ENCODE results near the gene MYO9A. TPM values are rescaled to one million over a fixed set of nuclear protein-coding genes. Genes with fewer than 3 reads are reported as not detected.

MYO9A gene
- 27.5 TPM for total RNA-seq
- long read RNA-seq, partial matches to known transcripts = 0 of 3 reads
- long read RNA-seq, other reads (novel, unspliced or antisense) = 3 of 3 reads

DNA sequence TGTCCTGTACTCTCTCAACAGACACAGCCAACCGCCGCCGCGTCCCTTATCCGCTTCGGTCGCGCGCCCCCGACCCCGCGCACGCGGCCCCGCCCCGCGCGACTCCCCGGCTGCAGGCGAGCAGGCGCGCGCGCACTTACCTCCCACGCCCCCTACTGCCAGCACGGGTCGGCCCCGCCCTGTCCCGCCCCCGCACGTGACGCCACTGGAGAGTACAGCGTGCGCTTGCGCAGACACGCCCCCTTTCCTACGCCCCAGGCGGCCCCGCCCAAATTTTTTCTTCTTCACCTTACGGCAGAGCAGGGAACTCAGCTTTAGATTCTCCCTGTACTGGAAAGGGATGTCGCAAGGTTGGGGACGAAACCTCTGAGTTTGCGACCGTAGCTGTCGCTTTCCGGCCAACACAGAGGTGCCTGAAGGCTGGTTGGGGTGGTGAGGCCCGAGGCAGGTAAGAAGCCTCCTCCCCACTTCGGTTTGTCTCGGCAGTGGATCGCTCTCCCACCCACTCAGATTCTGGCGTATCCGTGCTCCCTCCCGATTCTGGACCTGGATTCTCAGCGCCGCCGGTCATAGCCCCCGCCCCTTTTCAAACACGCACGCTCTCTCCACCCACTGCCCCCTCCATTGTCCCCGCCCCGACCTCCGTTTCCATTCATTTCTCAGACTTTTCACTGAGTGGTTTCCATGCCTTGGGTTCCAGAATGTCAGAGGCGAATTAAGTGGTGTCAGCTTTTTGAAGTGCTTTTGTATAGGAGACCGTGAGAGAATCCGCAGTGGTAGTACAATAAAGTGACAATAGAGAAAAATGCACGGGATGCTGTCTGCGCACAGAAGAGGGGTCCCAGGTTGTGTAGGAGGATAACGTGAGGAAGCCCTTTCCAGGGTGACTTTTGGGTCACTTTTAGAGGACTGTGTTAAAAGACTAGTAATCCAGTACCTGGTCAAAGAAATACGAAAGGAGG lies at the start of gene MYO9A, which contains the start of gene SENP8:
MYO9A (minus strand) TSS at position 134 of the 962 bp plus-strand sequence. CDS start 71,587 bp downstream, outside the sequence.
SENP8 (plus strand) TSS at position 387 of the 962 bp plus-strand sequence. CDS start 21,221 bp downstream, outside the sequence.
- intact Hi-C loops (cut with DNase I) = loop anchor here (5.0 kb wide), 1 partner anchor 39 kb away; no protein-coding TSS in a partner anchor
- peak; percentile 92 for ATAC-seq
- peak; percentile 98 for DNase-seq (ENCODE audit: missing footprints)

GRCh38 chr15:72167445-72167844 lies 49.5 kb upstream of the MYO9A start:
- intact Hi-C loops (cut with DNase I) = no loop called here
- ATAC-seq (no peak), DNase-seq (ENCODE audit: missing footprints) (no peak)

GRCh38 chr15:72166716-72167417 lies 48.9 kb upstream of the MYO9A start:
- no peak for DNase-seq (ENCODE audit: missing footprints)
- ATAC-seq = no peak
- intact Hi-C loops (cut with DNase I) = no loop called here

DNA sequence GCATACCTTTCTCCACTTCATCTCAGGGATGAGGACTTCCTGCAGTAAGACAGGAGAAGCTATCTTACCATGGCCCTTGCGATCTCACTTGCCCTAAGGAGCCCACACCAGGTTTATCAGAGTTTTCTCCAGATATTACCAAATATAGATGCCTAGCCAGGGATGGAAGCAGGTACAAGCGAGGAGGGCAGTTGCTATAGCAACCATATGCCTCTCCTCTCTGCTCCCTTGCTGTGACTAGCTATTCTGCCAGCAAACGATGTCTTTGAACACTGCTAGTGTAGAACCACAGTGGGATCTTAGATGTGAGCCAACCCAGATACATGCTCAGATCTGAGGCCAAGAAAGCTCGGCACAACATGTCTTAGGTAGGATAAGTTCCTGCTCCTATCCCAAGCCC lies 45.8 kb upstream of the MYO9A start:
- intact Hi-C loops (cut with DNase I) = no loop called here
- DNase-seq (ENCODE audit: missing footprints) (no peak), ATAC-seq (no peak)

DNA sequence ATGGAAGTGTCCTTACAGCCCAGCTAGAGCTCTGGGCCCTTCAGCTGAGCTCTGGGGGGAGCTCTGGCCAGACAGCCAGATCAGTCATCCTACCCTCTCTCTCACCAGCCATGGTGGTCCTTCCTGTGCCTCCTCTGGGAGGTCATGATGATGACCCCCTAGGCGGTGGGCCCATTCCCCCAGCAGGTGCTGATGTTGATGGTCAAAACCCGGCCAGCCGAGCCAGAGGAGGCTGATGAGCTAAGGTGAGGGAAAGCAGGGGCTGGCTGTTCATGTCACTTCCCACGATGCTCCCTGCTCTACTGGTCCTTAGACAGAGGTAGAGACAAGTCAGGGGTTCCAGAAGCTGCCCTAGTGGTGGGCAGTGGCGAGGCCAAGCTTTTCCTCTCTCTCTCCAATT lies 44.6 kb upstream of the MYO9A start:
- ATAC-seq (no peak), DNase-seq (ENCODE audit: missing footprints) (no peak)
- intact Hi-C loops (cut with DNase I) = no loop called here

- ATAC-seq (no peak), DNase-seq (ENCODE audit: missing footprints) (no peak)
- intact Hi-C loops (cut with DNase I) = no loop called here
Measured at GRCh38 chr15:72161361-72162132, 43.6 kb upstream of the MYO9A start.

GRCh38 chr15:72160696-72161245 lies 42.8 kb upstream of the MYO9A start:
- DNase-seq (ENCODE audit: missing footprints) (no peak), ATAC-seq (no peak)
- intact Hi-C loops (cut with DNase I) = no loop called here

GRCh38 chr15:72156928-72157327 lies 39.0 kb upstream of the MYO9A start:
- intact Hi-C loops (cut with DNase I) = loop anchor here (5.0 kb wide), 3 partner anchors 40 to 415 kb away; partner anchors contain the start of genes MYO9A and SENP8

GRCh38 chr15:72155635-72156616 lies 38.0 kb upstream of the MYO9A start:
- DNase-seq (ENCODE audit: missing footprints) = peak; percentile 84
- ATAC-seq = peak; percentile 91
- intact Hi-C loops (cut with DNase I) = loop anchor here (5.0 kb wide), 3 partner anchors 39 to 414 kb away; partner anchors contain the start of genes MYO9A and SENP8

More at GRCh38 chr15:72156928-72157327, 39.0 kb upstream of the MYO9A start:
- ATAC-seq = no peak
- DNase-seq (ENCODE audit: missing footprints) = no peak

GRCh38 chr15:72155003-72155621 lies 37.2 kb upstream of the MYO9A start:
- DNase-seq (ENCODE audit: missing footprints) = peak; percentile 88
- peak; percentile 77 for ATAC-seq
- intact Hi-C loops (cut with DNase I) = loop anchor here (5.0 kb wide), 3 partner anchors 38 to 413 kb away; partner anchors contain the start of genes MYO9A and SENP8

- no peak for ATAC-seq
- intact Hi-C loops (cut with DNase I) = no loop called here
- DNase-seq (ENCODE audit: missing footprints) = no peak
Measured at GRCh38 chr15:72154316-72154715, 36.4 kb upstream of the MYO9A start.

DNA sequence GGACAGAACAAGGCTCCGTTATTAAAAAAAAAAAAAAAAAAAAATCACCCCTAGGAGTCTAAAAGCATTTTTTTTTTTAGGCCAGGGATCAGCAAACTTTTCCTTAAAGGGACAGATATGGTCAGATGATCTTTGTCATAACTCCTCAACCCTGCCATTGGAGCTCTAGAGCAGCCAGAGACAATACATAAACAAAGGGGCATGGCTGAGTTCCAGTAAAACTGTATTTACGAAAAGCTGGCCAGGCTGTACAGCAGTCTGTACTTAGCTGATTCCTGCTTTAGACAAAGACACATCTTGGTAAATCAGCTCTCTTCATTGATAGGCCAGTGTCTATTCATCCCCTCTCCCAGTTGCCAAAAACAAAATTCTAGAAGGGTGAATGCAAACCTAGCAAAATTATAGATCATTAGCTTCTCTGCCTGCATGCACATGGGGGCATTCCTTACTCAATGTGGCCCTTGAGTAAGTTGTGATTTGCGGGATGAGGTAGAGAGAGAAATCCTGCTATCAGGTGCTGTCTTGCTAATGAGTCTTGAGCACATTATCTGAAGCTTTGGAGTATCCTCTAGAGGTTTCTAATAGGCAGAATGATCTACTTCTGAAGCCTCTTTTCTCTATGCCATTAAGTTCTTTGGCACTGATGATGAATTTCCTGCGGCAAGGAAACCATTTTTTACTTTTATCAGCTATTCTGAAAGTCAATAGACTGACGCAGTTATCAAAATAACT lies 35.5 kb upstream of the MYO9A start:
- DNase-seq (ENCODE audit: missing footprints) = no peak
- intact Hi-C loops (cut with DNase I) = no loop called here
- no peak for ATAC-seq

DNA sequence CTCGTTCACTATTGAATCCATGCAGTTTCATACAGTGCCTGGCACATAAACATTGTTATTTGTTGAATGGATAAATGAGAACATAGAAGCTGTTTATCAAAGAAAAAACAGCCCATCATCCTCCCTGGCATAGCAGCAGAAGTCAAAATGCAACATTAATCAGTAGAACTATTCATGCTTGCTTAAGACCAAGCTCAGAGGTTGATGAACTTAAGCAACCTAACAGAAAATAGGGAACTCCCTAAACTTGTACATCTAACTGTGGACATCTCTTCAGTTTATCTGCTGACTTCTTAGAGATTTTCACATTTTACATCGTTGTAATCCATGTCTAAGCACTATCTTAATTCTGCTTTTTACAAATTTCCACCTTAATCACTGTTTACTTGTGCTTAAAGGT lies 29.5 kb upstream of the MYO9A start:
- no peak for DNase-seq (ENCODE audit: missing footprints)
- no peak for ATAC-seq
- intact Hi-C loops (cut with DNase I) = no loop called here

- intact Hi-C loops (cut with DNase I) = no loop called here
- ATAC-seq = no peak
- DNase-seq (ENCODE audit: missing footprints) = no peak
Measured at GRCh38 chr15:72146934-72147333, 29.0 kb upstream of the MYO9A start.

DNA sequence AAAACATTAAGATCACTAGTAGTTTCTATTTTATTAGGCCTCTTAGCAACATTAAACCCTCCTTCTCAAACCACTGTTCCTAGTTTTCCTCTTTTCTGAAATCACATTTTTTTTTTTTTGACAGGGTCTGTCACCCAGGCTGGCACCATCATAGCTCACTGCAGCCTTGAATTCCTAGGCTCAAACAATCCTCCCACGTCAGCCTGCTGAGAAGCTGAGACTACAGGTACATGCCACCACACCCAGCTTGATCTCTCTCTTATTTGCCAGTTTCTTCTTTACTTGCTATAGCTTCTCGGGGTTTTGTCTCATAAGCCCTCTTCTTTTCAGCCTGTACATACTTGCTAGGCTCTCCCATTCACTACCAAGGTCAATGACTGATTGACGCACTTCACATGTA lies 28.3 kb upstream of the MYO9A start:
- intact Hi-C loops (cut with DNase I) = no loop called here
- DNase-seq (ENCODE audit: missing footprints) (no peak), ATAC-seq (no peak)

All from Right ventricle myocardium inferior (tissue), 1 donor.